ENCODE data around the gene MGLL. TPM values are rescaled to one million over a fixed set of nuclear protein-coding genes. Genes with fewer than 3 reads are reported as not detected.
A peak's percentile ranks its signal among the peaks of the same experiment; 100 is the strongest.

Gene MGLL
- total RNA-seq, 6 experiments from 2014 or later: 128 to 144 (median 129) TPM

DNA sequence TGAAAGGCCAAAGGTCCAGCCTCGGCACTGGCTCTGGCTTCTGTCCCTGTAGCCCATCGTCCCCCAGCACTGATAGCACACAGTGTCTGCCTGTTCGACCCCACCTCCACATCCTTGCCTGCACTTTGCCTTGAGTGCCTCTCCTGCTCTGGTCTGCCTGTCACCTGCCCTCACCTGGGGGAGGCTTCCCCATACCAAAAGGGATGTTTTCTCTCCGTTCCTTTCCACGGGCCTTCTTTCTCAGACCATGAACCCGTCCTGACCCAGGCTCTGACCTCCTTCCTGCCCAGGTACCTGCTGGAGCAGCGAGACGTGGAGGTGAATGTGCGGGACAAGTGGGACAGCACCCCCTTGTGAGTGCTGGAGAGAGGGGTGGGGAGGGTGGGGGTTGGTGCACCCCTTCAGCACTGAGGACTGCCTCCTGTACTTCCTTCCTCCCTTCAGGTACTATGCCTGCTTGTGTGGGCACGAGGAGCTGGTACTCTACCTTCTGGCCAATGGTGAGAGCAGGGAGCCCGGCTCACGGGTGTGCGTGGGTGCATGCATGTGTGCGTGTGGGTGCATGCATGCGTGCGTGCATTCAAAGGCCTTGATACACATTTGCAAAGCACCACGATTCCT lies 148.1 kb downstream of the MGLL start:
- no peak; the same call in 1 of the 2 replicates for TF ChIP-seq CTCF (IDR thresholded peaks at IDR 0.05)
- Mint-ChIP-seq H3K27ac (peak overlapping the region; percentile 56; the same call in 1 of the 2 replicates), H3K4me3 (peak overlapping the region; percentile 90), H3K27me3 (ENCODE audit: insufficient read depth) (peaks cover 3% of the 10 kb centered on the region), H3K4me1 (ENCODE audit: low read depth) (peaks cover 17% of the 10 kb centered on the region), H3K9me3 (no peaks in the 10 kb centered on the region), H3K36me3 (ENCODE audit: low read depth) (0 out of 2 replicates have a peak, but pooled peaks cover 3% of the 10 kb centered on the region)
- DNase-seq: no peak

DNA sequence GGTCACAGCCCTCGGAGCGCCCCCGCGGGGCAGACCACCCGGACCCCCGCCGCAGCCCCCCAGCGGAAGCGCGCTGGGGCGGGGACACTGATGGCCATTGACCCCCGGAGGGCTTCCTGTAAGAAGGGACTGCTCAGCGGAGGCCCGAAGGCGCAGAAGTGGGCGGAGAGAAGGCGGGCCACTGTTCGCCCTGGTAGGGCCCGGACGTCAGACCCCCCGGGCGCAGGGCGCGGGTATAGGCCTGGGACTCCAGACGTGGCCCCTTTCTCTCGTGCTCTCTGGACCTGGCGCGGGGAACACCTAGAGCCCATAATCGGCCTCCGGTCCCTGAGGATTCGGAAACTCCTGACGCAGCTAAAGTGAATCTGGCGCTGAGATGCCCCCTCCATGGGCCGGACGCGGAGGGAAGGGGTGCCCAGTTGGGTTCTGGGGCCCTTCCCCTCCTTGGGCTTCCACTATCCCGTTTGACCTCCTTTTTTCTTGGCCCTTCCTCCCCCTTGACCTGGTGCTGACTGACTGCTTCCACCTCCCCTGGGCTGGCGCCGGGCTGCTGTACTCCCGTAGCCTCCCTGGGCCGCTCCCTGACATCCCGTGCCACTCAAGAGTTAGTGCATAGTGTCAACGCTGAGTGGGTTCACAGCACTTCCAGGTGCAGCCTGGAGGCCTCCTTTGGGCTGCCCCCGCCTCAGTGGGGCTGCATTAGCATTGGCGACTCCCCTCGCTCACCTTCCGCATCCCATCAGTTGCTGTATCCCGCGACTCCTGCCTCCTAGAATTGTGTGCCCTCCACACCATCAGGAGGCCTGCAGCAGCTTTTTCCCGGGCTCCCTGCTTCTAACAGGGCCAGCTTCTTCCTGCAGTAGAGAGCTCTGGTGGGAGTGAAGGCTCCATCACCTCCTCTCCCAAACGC lies 148.9 kb downstream of the MGLL start:
- peaks cover 3% of the 10 kb centered on the region for H3K27me3 Mint-ChIP-seq (ENCODE audit: insufficient read depth)
- DNase-seq: no peak
- 0 out of 2 replicates have a peak, but pooled peaks cover 3% of the 10 kb centered on the region for H3K36me3 Mint-ChIP-seq (ENCODE audit: low read depth)
- TF ChIP-seq CTCF (IDR thresholded peaks at IDR 0.05): no peak; the same call in 1 of the 2 replicates
- peaks cover 17% of the 10 kb centered on the region for H3K4me1 Mint-ChIP-seq (ENCODE audit: low read depth)
- H3K4me3 Mint-ChIP-seq: peak overlapping the region; percentile 90
- H3K9me3 Mint-ChIP-seq: no peaks in the 10 kb centered on the region
- H3K27ac Mint-ChIP-seq: peak overlapping the region; percentile 56

DNA sequence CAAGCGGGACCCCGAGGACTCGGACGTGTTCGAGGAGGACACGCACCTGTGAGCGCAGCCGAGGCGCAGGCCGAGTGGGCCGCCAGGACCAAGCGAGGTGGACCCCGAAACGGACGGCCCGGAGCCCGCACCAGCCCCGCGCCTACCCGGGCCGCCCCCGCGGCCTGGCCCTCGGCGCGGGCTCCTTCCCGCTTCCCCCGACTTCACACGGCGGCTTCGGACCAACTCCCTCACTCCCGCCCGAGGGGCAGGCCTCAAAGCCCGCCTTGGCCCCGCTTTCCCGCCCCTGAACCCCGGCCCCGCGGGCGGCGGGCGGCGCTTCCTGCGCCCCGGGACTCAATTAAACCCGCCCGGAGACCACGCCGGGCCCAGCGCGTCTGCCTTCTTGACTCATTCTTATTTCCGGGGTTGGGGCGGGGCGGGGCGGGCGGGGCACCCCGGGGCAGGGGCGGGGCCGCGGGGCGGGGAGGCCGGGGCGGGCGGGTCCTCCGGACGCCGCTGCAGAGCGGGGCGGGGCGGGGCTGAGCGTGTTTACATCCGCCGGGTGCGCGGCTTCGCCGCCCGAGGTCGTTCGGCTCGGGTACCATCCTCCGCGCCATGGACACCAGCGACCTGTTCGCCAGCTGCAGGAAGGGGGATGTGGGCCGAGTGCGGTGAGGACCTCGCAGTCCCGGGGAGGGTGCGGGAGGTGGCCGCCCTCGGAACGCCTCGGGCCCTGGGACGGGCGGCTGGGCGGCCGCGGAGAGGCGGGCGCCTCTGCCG lies 149.7 kb downstream of the MGLL start, which contains the start of gene ABTB1:
TSS of gene ABTB1 (plus strand) at position 524 of the 762 bp plus-strand sequence. CDS start at position 598, 74 bp downstream.
- H3K27ac Mint-ChIP-seq: peak within 1 kb of the TSS; percentile 91
- H3K27me3 Mint-ChIP-seq (ENCODE audit: insufficient read depth): peaks cover 3% of the 10 kb centered on the region
- peak within 1 kb of the TSS; percentile 90 for H3K4me3 Mint-ChIP-seq
- no peak for TF ChIP-seq CTCF (IDR thresholded peaks at IDR 0.05)
- peak; percentile 54 for DNase-seq
- 0 out of 2 replicates have a peak, but pooled peaks cover 3% of the 10 kb centered on the region for H3K36me3 Mint-ChIP-seq (ENCODE audit: low read depth)
- peaks cover 17% of the 10 kb centered on the region for H3K4me1 Mint-ChIP-seq (ENCODE audit: low read depth)
- no peaks in the 10 kb centered on the region for H3K9me3 Mint-ChIP-seq

GRCh38 chr3:127671523-127672428 lies 150.5 kb downstream of the MGLL start:
- Mint-ChIP-seq H3K36me3 (ENCODE audit: low read depth) (0 out of 2 replicates have a peak, but pooled peaks cover 3% of the 10 kb centered on the region), H3K4me3 (peak overlapping the region; percentile 87), H3K9me3 (no peaks in the 10 kb centered on the region), H3K4me1 (ENCODE audit: low read depth) (peaks cover 17% of the 10 kb centered on the region), H3K27me3 (ENCODE audit: insufficient read depth) (peaks cover 3% of the 10 kb centered on the region), H3K27ac (peak overlapping the region; percentile 91)
- TF ChIP-seq CTCF (IDR thresholded peaks at IDR 0.05): no peak
- DNase-seq: no peak

Measured in HFFc6 (cell line).